Measurements from ENCODE around the gene FSTL5.

Gene FSTL5

DNA sequence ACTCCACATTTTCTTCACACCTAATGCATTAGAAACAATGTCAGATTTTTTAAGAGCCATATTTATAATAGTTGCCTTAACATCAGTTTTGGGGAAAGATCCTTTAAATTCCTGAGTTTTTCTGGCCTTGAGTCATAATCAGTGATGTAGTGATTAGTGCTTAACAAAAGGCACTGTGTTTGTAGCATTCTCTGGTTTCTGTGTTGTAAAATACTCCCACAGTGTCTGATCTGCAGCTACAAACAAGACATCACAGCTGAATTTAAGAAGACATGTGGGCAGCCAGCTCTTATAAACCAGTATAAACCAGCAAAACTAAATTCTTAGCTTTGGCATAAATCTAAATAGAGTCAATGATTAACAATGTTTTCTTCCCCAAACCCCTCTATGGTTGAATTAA is 233.8 kb downstream of the FSTL5 start:
- Histone ChIP-seq H3K9me3 (no peaks in the 10 kb centered on the region), H3K4me3 (ENCODE audit: low read depth, low read length) (no peak overlapping the region), H3K4me1 (no peaks in the 10 kb centered on the region), H3K36me3 (no peaks in the 10 kb centered on the region), H3K27me3 (no peaks in the 10 kb centered on the region)
- no peak for DNase-seq
- no peak for TF ChIP-seq CTCF (IDR thresholded peaks at IDR 0.05; ENCODE audit: low read depth, low read length)

DNA sequence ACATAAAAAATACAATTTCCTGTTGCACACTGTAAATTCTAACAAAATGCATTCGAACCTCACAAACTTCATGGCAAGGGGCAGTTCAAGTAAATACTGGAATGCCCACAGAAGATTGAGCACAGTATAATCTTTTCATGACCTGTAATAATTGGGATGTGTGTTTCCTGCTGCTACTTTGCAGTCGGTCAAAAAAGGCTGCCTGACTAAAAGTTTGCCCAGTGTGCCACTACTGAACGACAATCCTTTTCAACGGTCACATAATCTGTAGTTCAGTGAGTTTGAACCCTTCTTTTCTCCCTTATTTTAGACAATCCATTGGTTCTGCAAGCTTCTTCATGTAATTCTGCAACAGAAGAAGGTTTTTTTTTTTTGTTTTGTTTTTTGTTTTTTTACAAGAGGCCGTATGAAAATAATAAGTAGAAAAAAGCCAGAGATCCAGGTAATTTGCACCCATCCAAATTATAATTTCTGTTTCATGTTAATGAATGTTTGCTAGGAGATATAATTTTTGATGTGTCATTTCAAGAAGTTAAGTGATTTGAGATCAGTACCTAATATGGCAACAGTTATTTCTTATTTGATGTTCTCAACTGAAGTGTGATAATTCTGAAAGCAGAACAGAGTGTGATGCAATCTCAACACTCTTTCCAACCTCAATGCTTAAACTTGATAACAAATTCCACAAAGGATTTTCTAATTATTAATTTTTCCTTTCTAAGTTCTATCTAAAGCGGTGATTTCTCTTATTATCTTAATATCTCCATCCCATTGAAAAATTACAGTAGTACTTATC is 237.6 kb downstream of the FSTL5 start:
- DNase-seq, result no peak
- no peaks in the 10 kb centered on the region for H3K36me3 ChIP-seq
- no peaks in the 10 kb centered on the region for H3K9me3 ChIP-seq
- no peak overlapping the region for H3K4me3 ChIP-seq (ENCODE audit: low read depth, low read length)
- no peak for TF ChIP-seq CTCF (IDR thresholded peaks at IDR 0.05; ENCODE audit: low read depth, low read length)
- no peaks in the 10 kb centered on the region for H3K4me1 ChIP-seq
- H3K27me3 ChIP-seq, result no peaks in the 10 kb centered on the region

DNA sequence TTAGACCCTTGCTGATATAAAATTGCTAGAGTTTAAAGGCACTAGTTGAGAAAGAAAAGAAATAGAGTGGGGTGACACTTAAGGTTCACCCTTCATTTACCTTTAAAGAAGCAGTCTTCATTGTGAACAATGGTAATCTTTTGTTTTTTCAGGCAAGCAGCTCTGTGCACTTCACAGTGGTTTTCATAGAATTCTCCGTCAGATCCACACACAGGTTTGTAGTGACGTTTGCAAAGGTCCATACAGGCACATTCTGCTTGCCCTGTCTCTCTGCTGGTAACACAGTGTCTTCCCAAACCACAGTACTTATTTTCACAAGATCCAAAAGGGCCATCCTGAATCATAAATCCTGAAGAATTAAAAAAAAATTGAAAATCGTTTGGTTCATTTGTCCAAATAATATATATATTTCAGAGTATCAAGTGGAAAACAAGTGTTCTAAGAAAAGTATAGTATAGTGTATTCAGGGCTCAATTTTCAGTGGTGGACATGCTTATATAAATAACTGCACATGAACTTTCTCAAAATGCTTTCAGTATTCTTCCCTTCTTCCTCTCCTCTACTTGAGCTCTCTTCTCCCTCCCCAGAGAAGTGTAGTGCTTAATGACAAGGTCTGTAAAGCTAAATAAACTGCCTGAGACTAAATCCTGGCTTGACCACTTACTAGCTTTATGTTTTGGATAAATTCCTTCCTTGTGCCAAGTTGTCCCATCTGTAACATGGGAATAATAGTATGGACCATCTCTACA is 243.3 kb downstream of the FSTL5 start:
- no peak for TF ChIP-seq CTCF (IDR thresholded peaks at IDR 0.05; ENCODE audit: low read depth, low read length)

DNA sequence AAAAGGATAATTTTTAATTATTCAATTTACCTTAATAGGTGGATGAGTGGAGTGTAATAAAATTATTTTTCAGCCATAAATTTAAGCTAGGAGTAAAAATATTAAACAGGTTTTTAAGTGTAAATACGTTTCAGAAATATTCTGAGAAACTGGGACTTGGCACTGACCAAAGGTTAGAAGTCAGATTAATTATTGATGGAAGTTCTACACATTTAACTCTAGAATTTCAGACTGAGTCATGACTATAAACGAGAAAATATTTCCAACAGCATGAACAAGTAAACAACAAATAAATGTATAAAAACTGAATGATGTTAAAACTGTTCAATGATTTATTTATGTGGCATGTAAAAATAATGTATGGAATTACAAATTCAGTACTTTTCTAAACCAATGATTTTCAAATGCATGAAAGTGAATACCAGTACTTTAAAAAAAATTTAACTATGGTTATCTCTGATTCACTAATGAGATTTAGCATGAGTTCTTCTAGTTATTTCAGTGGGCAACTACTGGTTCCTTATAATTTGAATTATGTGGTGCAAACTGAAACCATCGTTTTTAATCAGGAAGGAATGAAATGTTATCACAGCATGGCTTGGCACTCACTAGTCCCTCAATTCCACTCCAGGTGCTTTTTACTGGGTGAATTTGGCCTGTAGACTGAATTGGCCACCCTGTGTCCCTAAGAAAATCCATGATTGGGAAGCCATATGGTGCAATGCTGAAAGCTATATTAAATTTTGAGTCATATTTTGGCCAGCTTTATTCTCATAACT is 244.2 kb downstream of the FSTL5 start:
- TF ChIP-seq CTCF (IDR thresholded peaks at IDR 0.05; ENCODE audit: low read depth, low read length), result no peak
- H3K9me3 ChIP-seq, result no peaks in the 10 kb centered on the region
- H3K4me1 ChIP-seq, result no peaks in the 10 kb centered on the region
- no peaks in the 10 kb centered on the region for H3K27me3 ChIP-seq
- DNase-seq, result no peak
- no peak overlapping the region for H3K4me3 ChIP-seq (ENCODE audit: low read depth, low read length)
- no peaks in the 10 kb centered on the region for H3K36me3 ChIP-seq

More for the DNA sequence above, 243.3 kb downstream of the FSTL5 start:
- Histone ChIP-seq H3K9me3 (no peaks in the 10 kb centered on the region), H3K4me3 (ENCODE audit: low read depth, low read length) (no peak overlapping the region), H3K27me3 (no peaks in the 10 kb centered on the region), H3K4me1 (no peaks in the 10 kb centered on the region), H3K36me3 (no peaks in the 10 kb centered on the region)
- no peak for DNase-seq

DNA sequence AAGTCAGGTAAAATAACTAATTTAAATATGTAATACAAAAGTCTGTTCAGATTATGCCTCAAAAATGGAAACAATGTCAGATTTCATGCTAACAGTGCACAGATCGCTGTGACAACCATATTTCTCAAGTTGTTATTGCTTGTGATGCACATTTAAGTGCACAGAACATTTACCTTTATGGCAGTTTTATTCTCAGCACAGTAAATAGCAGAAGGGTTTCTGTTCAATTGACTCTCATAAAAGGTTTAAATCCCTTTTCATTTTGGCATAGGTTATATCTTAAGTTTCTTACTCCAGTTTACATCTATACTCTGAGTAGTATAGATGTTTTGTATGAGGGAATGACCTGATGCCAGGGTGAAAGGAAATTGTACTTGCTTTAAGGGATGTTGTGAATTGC is 247.8 kb downstream of the FSTL5 start:
- Histone ChIP-seq H3K27me3 (no peaks in the 10 kb centered on the region), H3K4me1 (no peaks in the 10 kb centered on the region), H3K9me3 (no peaks in the 10 kb centered on the region), H3K36me3 (no peaks in the 10 kb centered on the region), H3K4me3 (ENCODE audit: low read depth, low read length) (no peak overlapping the region)
- no peak for TF ChIP-seq CTCF (IDR thresholded peaks at IDR 0.05; ENCODE audit: low read depth, low read length)
- no peak for DNase-seq

Data from BE2C (cell line).